Measurements from ENCODE around the gene DDX54.
"Not testable (repeated sequence)": the region's sequence is repeated elsewhere in the genome, so short reads cannot be mapped to it uniquely, and the experiment has no call there.

DDX54 gene

DNA sequence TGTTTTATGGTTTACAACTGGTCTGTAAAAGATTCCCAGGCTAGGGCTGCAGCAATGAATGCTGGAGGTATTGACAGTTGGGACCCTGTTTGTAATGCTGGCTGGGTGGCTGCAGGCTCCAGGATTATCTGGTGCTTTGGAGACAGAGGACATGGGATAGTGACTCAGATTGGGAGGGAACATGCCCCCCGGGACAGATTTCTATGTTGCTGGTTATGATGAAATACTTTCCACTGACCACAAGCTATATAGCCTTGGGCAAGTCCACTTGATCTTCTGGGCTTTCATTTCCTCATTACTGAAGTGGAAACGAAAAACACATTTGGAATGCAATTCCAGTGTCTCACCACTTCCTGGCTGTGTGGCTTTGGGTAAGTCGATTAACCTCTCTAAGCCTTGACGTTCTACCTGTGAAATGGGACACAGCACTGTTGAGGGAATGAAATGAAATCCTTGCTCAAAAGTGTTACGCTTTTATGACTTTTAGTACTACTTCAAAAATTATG, 29.7 kb upstream of the DDX54 start:
- DNase-seq = no peak

DNA sequence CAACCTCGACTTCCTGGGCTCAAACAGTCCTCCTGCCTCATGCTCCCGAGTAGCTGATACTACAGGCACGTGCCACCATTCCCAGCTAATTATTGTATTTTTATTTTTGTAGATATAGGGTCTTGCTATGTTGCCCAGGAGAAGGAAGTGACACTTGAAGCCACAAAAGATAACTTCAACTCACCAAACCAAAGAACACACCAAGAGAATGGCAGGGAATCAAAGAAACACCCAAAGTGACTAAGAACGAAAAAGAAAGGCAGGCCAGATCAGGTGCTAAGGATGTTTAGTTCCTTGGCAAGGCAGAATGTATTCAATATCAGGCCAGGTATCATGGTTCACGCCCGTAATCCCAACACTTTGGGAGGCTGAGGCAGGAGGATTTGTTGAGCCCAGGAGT, 25.9 kb upstream of the DDX54 start:
- no peak for DNase-seq

- DNase-seq = no peak
These were observed 23.0 kb upstream of the DDX54 start for GRCh38 chr12:113208041-113208934.

- no peak for DNase-seq
These were observed 22.3 kb upstream of the DDX54 start for GRCh38 chr12:113207613-113208040.

GRCh38 chr12:113206802-113207201, 21.5 kb upstream of the DDX54 start:
- DNase-seq = not testable (repeated sequence)

DNA sequence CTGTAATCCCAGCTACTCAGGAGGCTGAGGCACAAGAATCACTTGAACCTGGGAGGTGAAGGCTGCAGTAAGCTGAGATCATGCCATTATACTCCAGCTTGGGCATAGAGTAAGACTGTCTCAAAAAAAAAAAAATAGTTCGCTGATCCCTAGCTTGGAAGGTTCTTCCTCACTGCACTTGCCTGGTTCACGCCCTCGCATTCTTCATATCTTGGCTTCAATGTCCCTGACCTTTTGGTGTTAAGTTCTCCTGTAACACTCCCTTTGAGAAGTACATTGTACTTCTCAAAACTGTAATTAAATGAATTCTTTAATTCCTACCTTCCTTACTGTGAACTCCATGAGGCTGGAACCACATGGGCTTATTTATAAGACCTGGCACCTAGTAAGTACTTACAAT, 19.5 kb upstream of the DDX54 start:
- DNase-seq = no peak

GRCh38 chr12:113203852-113204760, 18.8 kb upstream of the DDX54 start:
- DNase-seq = peak; percentile 40 to 54

- DNase-seq = no peak
These were observed 17.2 kb upstream of the DDX54 start for GRCh38 chr12:113202300-113203075.

- no peak for DNase-seq
These were observed 16.2 kb upstream of the DDX54 start for GRCh38 chr12:113201187-113202177.

DNA sequence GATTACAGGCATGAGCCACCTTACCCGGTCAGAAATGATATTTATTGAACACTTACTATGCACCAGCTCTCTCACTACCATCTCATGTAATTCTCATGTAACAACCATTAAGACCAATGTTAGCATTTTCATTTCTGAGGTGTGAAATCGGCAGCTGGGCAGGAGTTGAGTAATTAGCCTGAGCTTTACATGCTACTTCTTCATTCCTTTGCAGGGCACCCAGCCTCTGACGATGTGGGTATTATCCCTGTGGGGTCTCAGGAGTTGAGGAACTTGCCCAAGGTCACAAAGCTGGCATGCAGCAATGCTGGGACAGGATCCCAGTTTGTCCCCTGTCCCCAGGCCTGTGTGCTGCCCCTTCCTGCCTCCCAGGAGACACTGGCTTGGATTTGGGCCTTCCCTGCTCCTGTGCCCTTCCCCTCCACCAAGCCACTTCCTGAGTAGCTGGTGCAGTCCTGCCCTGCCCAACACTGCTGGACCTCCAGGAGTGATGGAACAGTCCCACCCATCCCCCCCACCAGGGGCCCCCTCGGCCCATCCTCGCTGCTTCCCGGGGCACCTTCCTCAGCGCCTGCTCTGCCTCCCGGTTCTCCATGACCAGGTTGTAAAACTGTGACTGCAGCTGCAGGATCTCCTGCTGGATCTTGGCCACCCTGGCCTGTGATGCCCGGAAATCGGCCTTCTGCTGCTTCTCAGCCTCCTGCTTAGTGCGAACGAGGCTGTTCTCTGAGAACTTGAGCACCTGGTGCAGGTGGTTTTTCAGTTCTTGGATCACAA, 14.9 kb upstream of the DDX54 start:
- DNase-seq = no peak

- no peak for DNase-seq
These were observed 13.0 kb upstream of the DDX54 start for GRCh38 chr12:113198296-113198695.

GRCh38 chr12:113197518-113198077, 12.3 kb upstream of the DDX54 start:
- no peak for DNase-seq

DNA sequence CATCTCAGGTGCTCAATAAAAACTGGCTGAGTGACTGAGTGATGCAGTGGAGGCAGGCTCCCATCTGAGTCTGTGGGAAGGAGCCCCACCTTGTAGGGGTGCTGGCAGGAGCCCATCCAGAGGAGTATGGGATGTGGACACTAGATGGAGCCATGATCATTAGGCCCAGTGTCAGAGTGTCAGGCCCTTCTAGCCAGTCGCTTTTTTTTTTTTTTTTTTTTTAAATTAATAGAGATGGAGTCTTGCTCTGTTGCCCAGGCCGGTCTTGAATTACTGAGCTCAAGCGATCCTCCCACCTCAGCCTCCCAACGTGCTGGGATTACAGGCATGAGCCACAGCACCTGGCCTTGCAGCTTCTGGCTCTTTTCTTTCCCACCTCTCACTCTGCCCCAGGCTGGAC, 11.7 kb upstream of the DDX54 start:
- DNase-seq = peak; percentile 21 to 51

DNA sequence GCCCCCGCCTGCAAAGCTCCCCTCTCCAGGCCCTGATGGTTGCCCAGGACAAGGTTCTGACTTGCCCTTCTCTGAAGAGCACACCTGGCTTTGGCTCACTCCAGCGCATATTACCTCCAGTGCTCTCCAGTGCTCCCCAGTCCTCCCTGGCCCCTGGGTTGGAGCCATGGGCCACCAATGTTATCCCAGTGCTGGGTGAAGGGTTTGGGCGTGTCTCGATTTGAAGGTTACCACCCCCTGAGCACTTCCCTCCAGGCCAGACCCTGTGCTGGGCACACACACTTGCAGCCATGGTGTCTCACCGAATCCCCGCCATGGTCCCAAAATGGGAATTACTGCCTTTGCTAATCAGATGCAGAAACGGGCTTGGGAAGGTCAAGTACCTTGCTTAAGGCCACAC, 11.3 kb upstream of the DDX54 start:
- no peak for DNase-seq

- no peak for DNase-seq
These were observed 10.3 kb upstream of the DDX54 start for GRCh38 chr12:113195598-113195997.

DNA sequence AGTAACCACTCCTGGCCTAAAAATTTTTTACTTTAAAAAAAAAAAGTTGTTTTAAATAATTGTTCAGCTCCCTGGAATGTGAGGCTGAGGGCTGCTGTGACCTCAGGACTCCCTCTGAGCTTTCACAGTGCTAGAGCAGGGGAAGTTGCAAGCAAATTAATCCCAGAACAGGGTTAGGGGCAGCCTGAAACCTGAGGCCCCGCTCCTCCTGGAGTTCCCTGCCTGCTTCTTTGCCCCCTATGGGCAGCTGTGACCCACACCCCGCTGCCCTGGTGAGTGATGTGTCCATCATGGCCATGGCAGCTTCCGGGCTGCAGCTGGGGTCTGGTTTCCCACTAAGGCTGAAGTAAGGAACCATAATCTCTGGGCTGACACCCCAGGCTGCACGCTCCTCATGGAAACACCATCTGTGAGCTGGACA, 9.7 kb upstream of the DDX54 start:
- DNase-seq = no peak

GRCh38 chr12:113191227-113191626, 5.9 kb upstream of the DDX54 start:
- no peak for DNase-seq

GRCh38 chr12:113190761-113191160, 5.5 kb upstream of the DDX54 start:
- DNase-seq = peak in 1 of 2 experiments; percentile 50

DNA sequence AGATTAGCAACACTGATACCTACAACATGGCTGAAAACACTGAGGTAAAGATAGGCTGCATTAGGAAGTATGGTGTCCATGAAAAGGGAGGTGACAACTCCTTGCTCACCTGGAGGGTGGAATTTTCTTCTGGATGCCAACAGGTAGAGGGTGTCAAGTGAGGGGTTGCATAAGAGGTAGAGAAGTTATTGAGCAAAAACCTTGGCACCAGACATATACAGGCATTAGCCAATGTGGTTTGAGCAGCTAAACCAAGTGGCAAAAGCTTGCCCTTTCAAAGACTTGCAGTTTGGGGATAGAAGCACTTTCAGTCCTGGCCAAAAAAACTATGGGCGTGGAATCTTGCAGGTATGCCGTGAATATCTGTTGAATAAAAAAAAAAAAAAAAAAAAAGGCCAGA, 4.1 kb upstream of the DDX54 start:
- no peak for DNase-seq

DNA sequence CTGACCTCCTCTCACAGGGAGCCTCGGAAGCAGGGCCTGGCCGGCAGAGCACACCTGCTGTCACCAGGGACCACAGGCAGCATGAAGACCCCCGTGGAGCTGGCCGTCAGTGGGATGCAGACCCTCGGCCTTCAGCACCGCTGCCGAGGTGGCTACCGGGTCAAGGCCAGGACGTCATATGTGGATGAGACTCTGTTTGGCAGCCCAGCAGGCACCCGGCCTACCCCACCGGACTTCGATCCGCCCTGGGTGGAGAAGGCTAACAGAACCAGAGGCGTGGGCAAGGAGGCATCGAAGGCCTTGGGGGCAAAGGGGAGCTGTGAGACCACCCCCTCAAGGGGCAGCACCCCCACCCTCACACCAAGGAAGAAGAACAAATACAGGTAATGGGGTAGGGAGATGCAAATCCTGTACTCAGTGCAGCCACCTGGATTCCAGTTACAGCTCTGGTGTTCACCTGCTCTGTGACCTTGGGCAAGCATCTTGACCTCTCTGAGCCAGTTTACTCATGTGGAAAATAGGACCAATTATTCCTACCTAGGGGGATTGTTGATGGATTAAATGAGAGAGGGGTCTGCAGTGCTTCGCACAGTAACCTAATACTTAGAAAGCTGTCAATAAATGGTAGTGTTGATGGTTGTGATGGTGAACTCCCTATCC, 1.5 kb upstream of the DDX54 start:
- no peak for DNase-seq
